Measurements from ENCODE around the gene SRGAP3.

DNA sequence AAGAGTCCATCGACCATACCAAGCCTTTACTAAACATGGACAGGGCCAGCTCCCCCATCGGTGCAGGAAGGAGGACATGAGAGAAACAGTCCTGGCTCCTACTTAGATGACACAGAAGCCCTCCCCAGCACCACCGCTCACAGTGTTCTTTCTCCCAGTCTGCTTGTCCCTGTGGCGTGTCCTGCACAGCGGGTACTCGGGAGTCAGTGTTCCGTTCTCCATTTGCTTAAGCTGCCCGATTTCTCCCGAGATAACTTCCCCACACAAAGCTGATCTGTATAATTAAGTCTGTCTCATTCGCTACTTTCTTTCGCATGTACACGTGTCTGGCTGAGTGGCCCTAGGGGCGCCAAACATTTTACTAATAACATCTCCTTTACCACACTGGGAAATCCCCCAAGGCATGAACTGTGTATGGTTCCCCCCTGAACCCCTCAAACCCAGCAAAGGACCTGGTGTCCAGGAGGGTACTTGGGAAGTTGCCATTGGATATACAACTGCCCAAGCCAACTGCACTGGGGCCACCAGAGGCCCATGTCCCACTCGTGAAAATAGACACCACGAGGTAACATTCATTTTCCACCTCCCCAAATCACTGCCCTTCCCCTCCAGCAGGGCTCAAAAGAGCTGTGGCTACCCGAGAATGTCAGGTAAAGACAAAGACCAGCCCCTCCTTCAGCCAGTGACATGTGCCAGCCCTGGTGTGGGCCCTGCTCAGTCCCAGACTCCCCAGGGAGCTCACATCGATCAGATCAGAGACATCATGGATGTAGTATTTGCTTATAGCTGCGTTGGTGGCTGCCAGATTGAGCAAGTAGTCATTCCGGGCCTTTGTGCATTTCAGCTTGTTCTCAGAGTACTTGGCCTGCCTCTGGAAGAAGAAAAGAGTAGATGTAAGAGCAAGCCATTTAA is 189.7 kb downstream of the SRGAP3 start:
- TF ChIP-seq, protein P1, sequence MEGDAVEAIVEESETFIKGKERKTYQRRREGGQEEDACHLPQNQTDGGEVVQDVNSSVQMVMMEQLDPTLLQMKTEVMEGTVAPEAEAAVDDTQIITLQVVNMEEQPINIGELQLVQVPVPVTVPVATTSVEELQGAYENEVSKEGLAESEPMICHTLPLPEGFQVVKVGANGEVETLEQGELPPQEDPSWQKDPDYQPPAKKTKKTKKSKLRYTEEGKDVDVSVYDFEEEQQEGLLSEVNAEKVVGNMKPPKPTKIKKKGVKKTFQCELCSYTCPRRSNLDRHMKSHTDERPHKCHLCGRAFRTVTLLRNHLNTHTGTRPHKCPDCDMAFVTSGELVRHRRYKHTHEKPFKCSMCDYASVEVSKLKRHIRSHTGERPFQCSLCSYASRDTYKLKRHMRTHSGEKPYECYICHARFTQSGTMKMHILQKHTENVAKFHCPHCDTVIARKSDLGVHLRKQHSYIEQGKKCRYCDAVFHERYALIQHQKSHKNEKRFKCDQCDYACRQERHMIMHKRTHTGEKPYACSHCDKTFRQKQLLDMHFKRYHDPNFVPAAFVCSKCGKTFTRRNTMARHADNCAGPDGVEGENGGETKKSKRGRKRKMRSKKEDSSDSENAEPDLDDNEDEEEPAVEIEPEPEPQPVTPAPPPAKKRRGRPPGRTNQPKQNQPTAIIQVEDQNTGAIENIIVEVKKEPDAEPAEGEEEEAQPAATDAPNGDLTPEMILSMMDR (IDR thresholded peaks at IDR 0.05; ENCODE audit: insufficient read depth, low read depth, low read length), result no peak
- TF ChIP-seq EZH2 (IDR thresholded peaks at IDR 0.05; ENCODE audit: insufficient read depth, low read length), result no peak
